Measurements from ENCODE around the gene PTTG2.

The PTTG2 gene

GRCh38 chr4:37927434-37927833 lies 32.8 kb upstream of the PTTG2 start:
- DNase-seq (ENCODE audit: low spot score), result no peak
- in situ Hi-C loops (cut with MboI; ENCODE audit: low pct_unique_long_range_greater_than_20kb, low sequenced_read_pairs, unreplicated experiment), result no loop called here
- no peak for TF ChIP-seq CTCF (IDR thresholded peaks at IDR 0.05; ENCODE audit: extremely low read depth, insufficient read depth, missing control alignments)

- no peak for TF ChIP-seq CTCF (IDR thresholded peaks at IDR 0.05; ENCODE audit: extremely low read depth, insufficient read depth, missing control alignments)
- no peak for DNase-seq (ENCODE audit: low spot score)
- in situ Hi-C loops (cut with MboI; ENCODE audit: low pct_unique_long_range_greater_than_20kb, low sequenced_read_pairs, unreplicated experiment), result no loop called here
Observed at GRCh38 chr4:37928426-37929416, 31.5 kb upstream of the PTTG2 start.

GRCh38 chr4:37934096-37934495 lies 26.1 kb upstream of the PTTG2 start:
- in situ Hi-C loops (cut with MboI; ENCODE audit: low pct_unique_long_range_greater_than_20kb, low sequenced_read_pairs, unreplicated experiment), result no loop called here
- DNase-seq (ENCODE audit: low spot score), result no peak
- no peak for TF ChIP-seq CTCF (IDR thresholded peaks at IDR 0.05; ENCODE audit: extremely low read depth, insufficient read depth, missing control alignments)

- in situ Hi-C loops (cut with MboI; ENCODE audit: low pct_unique_long_range_greater_than_20kb, low sequenced_read_pairs, unreplicated experiment), result no loop called here
- no peak for DNase-seq (ENCODE audit: low spot score)
- no peak for TF ChIP-seq CTCF (IDR thresholded peaks at IDR 0.05; ENCODE audit: extremely low read depth, insufficient read depth, missing control alignments)
Observed at GRCh38 chr4:37934609-37935008, 25.6 kb upstream of the PTTG2 start.

GRCh38 chr4:37935026-37935425 lies 25.2 kb upstream of the PTTG2 start:
- no peak for TF ChIP-seq CTCF (IDR thresholded peaks at IDR 0.05; ENCODE audit: extremely low read depth, insufficient read depth, missing control alignments)
- in situ Hi-C loops (cut with MboI; ENCODE audit: low pct_unique_long_range_greater_than_20kb, low sequenced_read_pairs, unreplicated experiment), result no loop called here
- DNase-seq (ENCODE audit: low spot score), result no peak

- no peak for DNase-seq (ENCODE audit: low spot score)
- in situ Hi-C loops (cut with MboI; ENCODE audit: low pct_unique_long_range_greater_than_20kb, low sequenced_read_pairs, unreplicated experiment), result no loop called here
- no peak for TF ChIP-seq CTCF (IDR thresholded peaks at IDR 0.05; ENCODE audit: extremely low read depth, insufficient read depth, missing control alignments)
Observed at GRCh38 chr4:37936889-37937498, 23.2 kb upstream of the PTTG2 start.

Measured in GM13977 (cell line).